Astrocyte (in vitro differentiated cells and primary cell): ENCODE results near the gene CADM4. TPM values are rescaled to one million over a fixed set of nuclear protein-coding genes. Genes with fewer than 3 reads are reported as not detected.

Source experiments
- DNase-seq: peaks from one replicate; pipeline ENCODE4 v3.0.0-alpha.2; 2010; ENCODE audit warnings: low read depth
- FAIRE-seq: peaks from 2 replicates; lab custom pipeline; 2011; peaks lifted over from hg19 to GRCh38; lab: Jason Lieb, UNC
- H2AFZ ChIP-seq: 2 replicates; pipeline ENCODE4 v1.6.0; 2012; ENCODE audit warnings: low read depth, low read length, inconsistent platforms
- H3K27ac ChIP-seq: 2 replicates; pipeline ENCODE4 v1.5.1; 2011; ENCODE audit warnings: low read depth, low read length, inconsistent platforms
- H3K27me3 ChIP-seq: 2 replicates; pipeline ENCODE4 v1.6.0; 2011; ENCODE audit warnings: low read length, inconsistent platforms; ENCODE audit not compliant: insufficient read depth
- H3K36me3 ChIP-seq: 2 replicates; pipeline ENCODE4 v1.5.1; 2011; ENCODE audit warnings: low read length, inconsistent platforms; ENCODE audit not compliant: insufficient read depth
- H3K4me1 ChIP-seq: 2 replicates; pipeline ENCODE4 v1.5.1; 2011; ENCODE audit warnings: low read length, inconsistent platforms; ENCODE audit not compliant: insufficient read depth
- H3K4me2 ChIP-seq: 2 replicates; pipeline ENCODE4 v1.6.0; 2012; ENCODE audit warnings: low read length, inconsistent platforms
- H3K4me3 ChIP-seq: 2 replicates; pipeline ENCODE4 v1.5.1; 2011; ENCODE audit warnings: low read depth, mild to moderate bottlenecking, low read length, inconsistent platforms; ENCODE audit not compliant: insufficient read depth
- H3K79me2 ChIP-seq: 2 replicates; pipeline ENCODE4 v1.6.0; 2012; ENCODE audit warnings: mild to moderate bottlenecking, low read length, inconsistent platforms; ENCODE audit not compliant: insufficient read depth
- H3K9ac ChIP-seq: 2 replicates; pipeline ENCODE4 v1.6.0; 2012; ENCODE audit warnings: mild to moderate bottlenecking, low read length, inconsistent platforms
- H3K9me3 ChIP-seq: 2 replicates; pipeline ENCODE4 v1.5.1; 2012; ENCODE audit warnings: low read depth, mild to moderate bottlenecking, low read length, inconsistent platforms; ENCODE audit not compliant: insufficient read depth
- H4K20me1 ChIP-seq: 2 replicates; pipeline ENCODE4 v1.6.0; 2012; ENCODE audit warnings: low read length, inconsistent platforms; ENCODE audit not compliant: insufficient read depth
- H3K27ac Mint-ChIP-seq: one replicate; pipeline ENCODE4 v1.8.0; 2021; ENCODE audit warnings: mild to moderate bottlenecking, mixed read lengths; ENCODE audit not compliant: unreplicated experiment
- H3K27me3 Mint-ChIP-seq: one replicate; pipeline ENCODE4 v1.8.0; 2021; ENCODE audit warnings: low read depth, mixed read lengths; ENCODE audit not compliant: unreplicated experiment
- H3K36me3 Mint-ChIP-seq: one replicate; pipeline ENCODE4 v1.8.0; 2021; ENCODE audit warnings: low read depth, mixed read lengths; ENCODE audit not compliant: unreplicated experiment
- H3K4me1 Mint-ChIP-seq: one replicate; pipeline ENCODE4 v1.8.0; 2021; ENCODE audit warnings: low read depth, mixed read lengths; ENCODE audit not compliant: unreplicated experiment
- H3K4me3 Mint-ChIP-seq: one replicate; pipeline ENCODE4 v1.8.0; 2021; ENCODE audit warnings: mild to moderate bottlenecking, moderate library complexity, mixed read lengths; ENCODE audit not compliant: unreplicated experiment
- H3K9me3 Mint-ChIP-seq: one replicate; pipeline ENCODE4 v1.8.0; 2021; ENCODE audit warnings: mild to moderate bottlenecking, mixed read lengths; ENCODE audit not compliant: unreplicated experiment
- EZH2 ChIP-seq: IDR thresholded peaks from 2 replicates; pipeline ENCODE4 v1.6.1; 2012; ENCODE audit warnings: mild to moderate bottlenecking, low read length, inconsistent platforms; ENCODE audit not compliant: insufficient read depth
- total RNA-seq: library from RNA; stranded (reverse); gene quantifications from 2 replicates; pipeline ENCODE4 v1.2.1, GENCODE V29; 2021
- TF ChIP-seq, protein P1 (sequence below): IDR thresholded peaks from 2 replicates; pipeline ENCODE4 v1.5.1; 2011; ENCODE audit warnings: low read depth, mild to moderate bottlenecking, inconsistent platforms, low read length, moderate library complexity; ENCODE audit not compliant: insufficient read depth

Gene CADM4
- total RNA-seq, 1 donor from 2014 or later: 52.1 TPM

DNA sequence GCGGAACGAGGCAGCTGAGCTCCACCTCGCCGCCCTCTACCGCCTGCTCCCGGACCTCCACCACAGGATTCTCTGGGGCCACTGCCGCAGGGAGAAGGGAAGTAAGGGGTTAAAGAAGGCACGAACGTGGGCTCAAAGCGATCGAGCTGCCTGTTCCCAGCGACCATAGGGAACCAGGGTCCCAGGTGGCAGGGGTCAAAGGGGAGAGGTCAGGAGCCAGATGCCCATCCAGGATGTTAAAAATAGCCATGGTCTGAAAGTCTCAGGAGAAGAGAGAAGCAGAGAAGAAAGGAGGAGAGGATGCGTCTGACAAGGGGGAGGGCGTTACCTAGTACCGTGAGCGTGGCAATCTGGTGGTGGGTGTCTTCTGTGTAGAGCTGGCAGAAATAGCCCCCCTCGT, 12.8 kb downstream of the CADM4 start:
- TF ChIP-seq, protein P1, sequence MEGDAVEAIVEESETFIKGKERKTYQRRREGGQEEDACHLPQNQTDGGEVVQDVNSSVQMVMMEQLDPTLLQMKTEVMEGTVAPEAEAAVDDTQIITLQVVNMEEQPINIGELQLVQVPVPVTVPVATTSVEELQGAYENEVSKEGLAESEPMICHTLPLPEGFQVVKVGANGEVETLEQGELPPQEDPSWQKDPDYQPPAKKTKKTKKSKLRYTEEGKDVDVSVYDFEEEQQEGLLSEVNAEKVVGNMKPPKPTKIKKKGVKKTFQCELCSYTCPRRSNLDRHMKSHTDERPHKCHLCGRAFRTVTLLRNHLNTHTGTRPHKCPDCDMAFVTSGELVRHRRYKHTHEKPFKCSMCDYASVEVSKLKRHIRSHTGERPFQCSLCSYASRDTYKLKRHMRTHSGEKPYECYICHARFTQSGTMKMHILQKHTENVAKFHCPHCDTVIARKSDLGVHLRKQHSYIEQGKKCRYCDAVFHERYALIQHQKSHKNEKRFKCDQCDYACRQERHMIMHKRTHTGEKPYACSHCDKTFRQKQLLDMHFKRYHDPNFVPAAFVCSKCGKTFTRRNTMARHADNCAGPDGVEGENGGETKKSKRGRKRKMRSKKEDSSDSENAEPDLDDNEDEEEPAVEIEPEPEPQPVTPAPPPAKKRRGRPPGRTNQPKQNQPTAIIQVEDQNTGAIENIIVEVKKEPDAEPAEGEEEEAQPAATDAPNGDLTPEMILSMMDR: no peak
- TF ChIP-seq EZH2: no peak
- H3K4me1 ChIP-seq: no peaks in the 10 kb centered on the region
- H3K36me3 ChIP-seq: no peaks in the 10 kb centered on the region
- no peak overlapping the region for H3K4me3 Mint-ChIP-seq
- FAIRE-seq: no peak
- no peak overlapping the region for H3K27ac Mint-ChIP-seq
- H3K27me3 Mint-ChIP-seq: no peaks in the 10 kb centered on the region
- peaks cover 4% of the 10 kb centered on the region for H3K36me3 Mint-ChIP-seq
- H4K20me1 ChIP-seq: no peaks in the 10 kb centered on the region
- H2AFZ ChIP-seq: no peak overlapping the region
- no peaks in the 10 kb centered on the region for H3K9me3 Mint-ChIP-seq
- no peak overlapping the region for H3K27ac ChIP-seq
- no peaks in the 10 kb centered on the region for H3K9me3 ChIP-seq
- H3K79me2 ChIP-seq: no peaks in the 10 kb centered on the region
- H3K9ac ChIP-seq: no peak overlapping the region
- no peaks in the 10 kb centered on the region for H3K4me1 Mint-ChIP-seq
- no peak overlapping the region for H3K4me2 ChIP-seq
- no peak overlapping the region for H3K4me3 ChIP-seq
- H3K27me3 ChIP-seq: no peaks in the 10 kb centered on the region
- no peak for DNase-seq

DNA sequence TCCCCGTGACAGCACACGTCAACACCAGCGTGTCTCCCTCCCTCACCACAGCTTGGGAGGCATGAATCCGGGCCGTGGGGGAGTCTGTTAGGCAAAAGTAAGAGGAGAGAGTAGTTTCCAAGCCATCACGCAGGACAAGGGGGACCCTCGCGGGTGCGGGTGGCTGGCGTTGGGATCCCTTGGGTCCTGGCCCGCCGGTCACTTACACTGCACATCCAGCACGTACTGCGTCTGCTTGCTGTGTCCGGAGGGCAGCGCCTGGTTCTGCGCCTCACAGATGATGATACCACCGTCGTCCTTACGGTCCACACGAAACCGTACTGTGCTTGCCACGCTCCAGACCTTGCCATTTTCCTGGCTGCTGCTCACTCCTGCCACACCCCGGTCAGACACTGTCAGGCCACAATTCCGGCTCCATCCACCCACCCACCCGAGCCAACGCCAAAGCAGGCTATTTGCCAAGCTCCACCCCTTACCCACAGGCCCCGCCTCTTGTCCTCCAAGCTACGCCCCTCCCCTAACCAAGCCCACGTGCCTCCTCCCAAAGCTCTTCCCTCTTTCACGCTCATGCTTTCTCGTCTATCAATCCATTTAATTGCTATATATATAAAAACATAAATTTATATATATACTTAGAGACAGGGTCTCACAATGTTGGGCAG, 13.6 kb downstream of the CADM4 start:
- no peaks in the 10 kb centered on the region for H3K27me3 ChIP-seq
- Mint-ChIP-seq H3K4me1 (no peaks in the 10 kb centered on the region), H3K27ac (no peak overlapping the region), H3K9me3 (no peaks in the 10 kb centered on the region), H3K36me3 (peaks cover 4% of the 10 kb centered on the region), H3K4me3 (no peak overlapping the region), H3K27me3 (no peaks in the 10 kb centered on the region)
- no peaks in the 10 kb centered on the region for H3K36me3 ChIP-seq
- H3K4me1 ChIP-seq: no peaks in the 10 kb centered on the region
- FAIRE-seq: no peak
- H3K4me3 ChIP-seq: no peak overlapping the region
- no peak for DNase-seq
- H3K27ac ChIP-seq: no peak overlapping the region
- no peaks in the 10 kb centered on the region for H4K20me1 ChIP-seq
- H3K79me2 ChIP-seq: no peaks in the 10 kb centered on the region
- no peak overlapping the region for H3K9ac ChIP-seq
- no peak overlapping the region for H2AFZ ChIP-seq
- H3K4me2 ChIP-seq: no peak overlapping the region
- TF ChIP-seq, protein P1: no peak
- TF ChIP-seq EZH2: no peak
- no peaks in the 10 kb centered on the region for H3K9me3 ChIP-seq

DNA sequence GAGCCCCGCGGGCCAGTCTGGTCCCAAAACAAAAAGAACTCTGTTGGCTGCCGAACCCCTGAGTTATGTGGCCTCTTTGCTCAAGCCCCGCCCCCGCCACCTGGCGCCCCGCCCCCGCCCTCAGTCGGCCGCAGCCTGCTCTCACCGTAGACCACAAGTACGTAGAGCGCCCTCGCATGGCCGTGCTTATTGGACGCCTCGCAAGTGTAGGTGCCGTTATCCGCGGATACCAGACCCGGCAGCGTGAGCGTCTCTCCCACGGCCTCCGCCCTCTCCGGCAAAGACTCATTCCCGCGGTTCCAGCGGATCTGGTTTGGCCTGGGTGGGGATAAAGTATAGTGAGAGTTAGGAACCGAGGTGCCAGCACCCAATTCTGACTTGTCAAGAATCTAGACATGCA, 14.7 kb downstream of the CADM4 start:
- H3K4me3 ChIP-seq: no peak overlapping the region
- H3K4me2 ChIP-seq: no peak overlapping the region
- peaks cover 1% of the 10 kb centered on the region for H3K36me3 Mint-ChIP-seq
- H3K27ac Mint-ChIP-seq: no peak overlapping the region
- peaks cover 4% of the 10 kb centered on the region for H3K4me1 Mint-ChIP-seq
- TF ChIP-seq EZH2: no peak
- TF ChIP-seq, protein P1: no peak
- no peak overlapping the region for H3K9ac ChIP-seq
- H3K4me1 ChIP-seq: peaks cover 6% of the 10 kb centered on the region
- no peaks in the 10 kb centered on the region for H4K20me1 ChIP-seq
- no peaks in the 10 kb centered on the region for H3K9me3 Mint-ChIP-seq
- H3K36me3 ChIP-seq: no peaks in the 10 kb centered on the region
- H3K4me3 Mint-ChIP-seq: no peak overlapping the region
- DNase-seq (no peak), FAIRE-seq (no peak)
- peaks cover 5% of the 10 kb centered on the region for H3K79me2 ChIP-seq
- no peak overlapping the region for H3K27ac ChIP-seq
- H3K9me3 ChIP-seq: no peaks in the 10 kb centered on the region
- H2AFZ ChIP-seq: no peak overlapping the region
- no peaks in the 10 kb centered on the region for H3K27me3 Mint-ChIP-seq
- no peaks in the 10 kb centered on the region for H3K27me3 ChIP-seq
